ENCODE results near the gene HPCAL4.
A peak's percentile ranks its signal among the peaks of the same experiment; 100 is the strongest.

HPCAL4 gene

GRCh38 chr1:39698568-39698967 lies 7.3 kb upstream of the HPCAL4 start:
- no peak for DNase-seq
- Histone ChIP-seq H3K4me3 (ENCODE audit: low read depth, low read length) (no peak overlapping the region), H3K36me3 (no peaks in the 10 kb centered on the region), H3K4me1 (no peaks in the 10 kb centered on the region; the same call in 1 of the 2 replicates), H3K27me3 (no peaks in the 10 kb centered on the region), H3K9me3 (no peaks in the 10 kb centered on the region)
- no peak for TF ChIP-seq CTCF (IDR thresholded peaks at IDR 0.05; ENCODE audit: low read depth, low read length)

GRCh38 chr1:39696448-39696847 lies 5.2 kb upstream of the HPCAL4 start:
- TF ChIP-seq CTCF (IDR thresholded peaks at IDR 0.05; ENCODE audit: low read depth, low read length), result no peak
- no peak for DNase-seq
- H3K4me1 ChIP-seq, result no peaks in the 10 kb centered on the region; the same call in 1 of the 2 replicates
- H3K36me3 ChIP-seq, result no peaks in the 10 kb centered on the region
- H3K4me3 ChIP-seq (ENCODE audit: low read depth, low read length), result no peak overlapping the region
- H3K9me3 ChIP-seq, result no peaks in the 10 kb centered on the region
- no peaks in the 10 kb centered on the region for H3K27me3 ChIP-seq

- TF ChIP-seq CTCF (IDR thresholded peaks at IDR 0.05; ENCODE audit: low read depth, low read length), result no peak
- Histone ChIP-seq H3K4me3 (ENCODE audit: low read depth, low read length) (no peak overlapping the region), H3K4me1 (no peaks in the 10 kb centered on the region), H3K9me3 (no peaks in the 10 kb centered on the region), H3K27me3 (no peaks in the 10 kb centered on the region), H3K36me3 (no peaks in the 10 kb centered on the region)
- no peak for DNase-seq
Observed at GRCh38 chr1:39695016-39695415, 3.8 kb upstream of the HPCAL4 start.

GRCh38 chr1:39694026-39694425 lies 2.8 kb upstream of the HPCAL4 start:
- no peak for TF ChIP-seq CTCF (IDR thresholded peaks at IDR 0.05; ENCODE audit: low read depth, low read length)

GRCh38 chr1:39692152-39693074 lies 1.2 kb upstream of the HPCAL4 start:
- no peaks in the 10 kb centered on the region for H3K36me3 ChIP-seq
- H3K4me3 ChIP-seq (ENCODE audit: low read depth, low read length), result peak overlapping the region; percentile 56
- H3K27me3 ChIP-seq, result no peaks in the 10 kb centered on the region
- H3K9me3 ChIP-seq, result no peaks in the 10 kb centered on the region
- DNase-seq, result no peak
- no peak for TF ChIP-seq CTCF (IDR thresholded peaks at IDR 0.05; ENCODE audit: low read depth, low read length)
- no peaks in the 10 kb centered on the region for H3K4me1 ChIP-seq

More at GRCh38 chr1:39694026-39694425, 2.8 kb upstream of the HPCAL4 start:
- no peaks in the 10 kb centered on the region for H3K27me3 ChIP-seq
- no peak for DNase-seq
- H3K4me1 ChIP-seq, result no peaks in the 10 kb centered on the region
- no peaks in the 10 kb centered on the region for H3K9me3 ChIP-seq
- H3K4me3 ChIP-seq (ENCODE audit: low read depth, low read length), result no peak overlapping the region
- H3K36me3 ChIP-seq, result no peaks in the 10 kb centered on the region

GRCh38 chr1:39690794-39691382 lies 345 bp downstream of the HPCAL4 start:
- Histone ChIP-seq H3K9me3 (no peaks in the 10 kb centered on the region), H3K27me3 (no peaks in the 10 kb centered on the region), H3K4me3 (ENCODE audit: low read depth, low read length) (peak overlapping the region; percentile 56), H3K36me3 (no peaks in the 10 kb centered on the region), H3K4me1 (no peaks in the 10 kb centered on the region)
- no peak for DNase-seq
- TF ChIP-seq CTCF (IDR thresholded peaks at IDR 0.05; ENCODE audit: low read depth, low read length), result no peak

All from BE2C (cell line).